ENCODE results near the gene TPRG1. TPM values are rescaled to one million over a fixed set of nuclear protein-coding genes. Genes with fewer than 3 reads are reported as not detected.

Gene TPRG1
- total and polyA plus RNA-seq, 2 of the 4 experiments (the other 2 are of a cell fraction) = 0.17 TPM; not detected in 1

- TF ChIP-seq NFE2L2 (IDR thresholded peaks at IDR 0.05; ENCODE audit: low read depth, low read length) = no peak
Measured at GRCh38 chr3:189138901-189139610, 32.7 kb upstream of the TPRG1 start (continued).

- in situ Hi-C loops (cut with MboI; ENCODE audit: low sequenced_read_pairs) (loop anchor here (25.0 kb wide), 1 partner anchor 677 kb away; no protein-coding TSS in a partner anchor), dilution Hi-C loops (cut with HindIII; ENCODE audit: low sequenced_read_pairs, unreplicated experiment) (no loop called here), intact Hi-C loops (cut with micrococcal nuclease) (no loop called here)
- Histone ChIP-seq H3K23ac (ENCODE audit: low read depth, low read length) (no peak overlapping the region), H3K27me3 (ENCODE audit: control insufficient read depth, insufficient read depth, low read length) (peaks cover 37% of the 10 kb centered on the region), H3K79me1 (ENCODE audit: low read depth in 1 of 2, low read length in 2 of 2) (no peaks in the 10 kb centered on the region), H2BK20ac (ENCODE audit: low read depth, low read length) (no peak overlapping the region), H2BK5ac (ENCODE audit: low read depth, low read length, poor library complexity, severe bottlenecking) (no peak overlapping the region), H3K9ac (ENCODE audit: low read depth, low read length) (no peak overlapping the region), H2BK120ac (ENCODE audit: low read depth, low read length) (no peak overlapping the region), H2AK9ac (replicated peaks; ENCODE audit: low read depth, low read length, poor library complexity) (no peak overlapping the region), H2AK5ac (ENCODE audit: low read depth, low read length) (no peak overlapping the region), H4K20me1 (ENCODE audit: insufficient read depth, low read length) (no peaks in the 10 kb centered on the region), H3K18ac (ENCODE audit: low read depth, low read length) (no peak overlapping the region), H3K56ac (ENCODE audit: extremely low read depth, insufficient read depth, low read length) (no peak overlapping the region), H4K5ac (ENCODE audit: low read depth, low read length) (no peak overlapping the region), H2AFZ (replicated peaks; ENCODE audit: low read length, poor library complexity) (no peak overlapping the region), H3K9me3 (ENCODE audit: control insufficient read depth, insufficient read depth, low read length) (no peaks in the 10 kb centered on the region), H2BK15ac (ENCODE audit: low read depth, low read length) (no peak overlapping the region), H3K14ac (replicated peaks; ENCODE audit: low read depth, low read length) (no peak overlapping the region), H3K27ac (ENCODE audit: insufficient read depth, low read length) (no peak overlapping the region), H3K4me2 (ENCODE audit: low read depth, low read length) (no peak overlapping the region), H3K4ac (ENCODE audit: low read depth, low read length) (no peak overlapping the region), H4K8ac (ENCODE audit: low read depth in 2 of 2, low read length in 2 of 2) (no peak overlapping the region), H4K91ac (ENCODE audit: insufficient read depth, low read depth, low read length) (no peak overlapping the region), H3K4me1 (ENCODE audit: control insufficient read depth, insufficient read depth, low read length) (peaks cover 5% of the 10 kb centered on the region; the same call in 1 of the 2 replicates), H3K36me3 (ENCODE audit: control insufficient read depth, insufficient read depth, low read length) (no peaks in the 10 kb centered on the region), H3K4me3 (ENCODE audit: insufficient read depth, low read depth, low read length) (no peak overlapping the region), H3K9me1 (ENCODE audit: insufficient read depth, low read length) (no peaks in the 10 kb centered on the region)
- POLR2A ChIA-PET (ENCODE audit: unreplicated experiment) = no interaction called here
- WGBS, 2 experiments (ENCODE audit: extremely low coverage in 2 of 2, insufficient read length in 1 of 2) = 0% methylated on average over 1 of the region's 6 CpGs; no CpG with 5 or more reads in 1 of the 2 experiments
- TF ChIP-seq BHLHE40 (IDR thresholded peaks at IDR 0.05; ENCODE audit: low read depth, low read length) = no peak
- TF ChIP-seq CTCF (conservative IDR thresholded peaks at IDR 0.05; ENCODE audit: low read depth, low read length) = no peak
- TF ChIP-seq CEBPB (IDR thresholded peaks at IDR 0.05; ENCODE audit: low read depth, low read length) = no peak
- TF ChIP-seq CHD1 (IDR thresholded peaks at IDR 0.05; ENCODE audit: low read depth, low read length) = no peak
- no peak for TF ChIP-seq NFE2L2 (IDR thresholded peaks at IDR 0.05; ENCODE audit: low read depth, low read length)
- TF ChIP-seq POLR2A (IDR thresholded peaks at IDR 0.05; ENCODE audit: low read depth, low read length) = no peak
- TF ChIP-seq, protein P1, sequence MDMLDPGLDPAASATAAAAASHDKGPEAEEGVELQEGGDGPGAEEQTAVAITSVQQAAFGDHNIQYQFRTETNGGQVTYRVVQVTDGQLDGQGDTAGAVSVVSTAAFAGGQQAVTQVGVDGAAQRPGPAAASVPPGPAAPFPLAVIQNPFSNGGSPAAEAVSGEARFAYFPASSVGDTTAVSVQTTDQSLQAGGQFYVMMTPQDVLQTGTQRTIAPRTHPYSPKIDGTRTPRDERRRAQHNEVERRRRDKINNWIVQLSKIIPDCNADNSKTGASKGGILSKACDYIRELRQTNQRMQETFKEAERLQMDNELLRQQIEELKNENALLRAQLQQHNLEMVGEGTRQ (IDR thresholded peaks at IDR 0.05; ENCODE audit: low read depth, low read length) = no peak
- TF ChIP-seq, protein P2, sequence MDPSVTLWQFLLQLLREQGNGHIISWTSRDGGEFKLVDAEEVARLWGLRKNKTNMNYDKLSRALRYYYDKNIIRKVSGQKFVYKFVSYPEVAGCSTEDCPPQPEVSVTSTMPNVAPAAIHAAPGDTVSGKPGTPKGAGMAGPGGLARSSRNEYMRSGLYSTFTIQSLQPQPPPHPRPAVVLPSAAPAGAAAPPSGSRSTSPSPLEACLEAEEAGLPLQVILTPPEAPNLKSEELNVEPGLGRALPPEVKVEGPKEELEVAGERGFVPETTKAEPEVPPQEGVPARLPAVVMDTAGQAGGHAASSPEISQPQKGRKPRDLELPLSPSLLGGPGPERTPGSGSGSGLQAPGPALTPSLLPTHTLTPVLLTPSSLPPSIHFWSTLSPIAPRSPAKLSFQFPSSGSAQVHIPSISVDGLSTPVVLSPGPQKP (IDR thresholded peaks at IDR 0.05; ENCODE audit: borderline replicate concordance, low read depth, low read length) = no peak
- no peak for TF ChIP-seq FOS (IDR thresholded peaks at IDR 0.05; ENCODE audit: low read depth, low read length)
- ATAC-seq (ENCODE audit: low read depth) = no peak
- no TSS peak for BruUV-seq (replicated peaks)
- no peak for DNase-seq
- CTCF ChIA-PET = interaction anchor here (0.5 to 1.8 kb wide), 3 partner anchors 8 to 243 kb away, joined by 3 to 5 read pairs (median 3); no protein-coding TSS in a partner anchor
Measured at GRCh38 chr3:189139611-189139940, 32.2 kb upstream of the TPRG1 start.
